Amygdala (tissue), 56 donors: ENCODE data around the gene MIS18A.

Source experiments
- DNase-seq, 56 donors: peaks; one replicate each; lab custom pipeline; 2025; lab: John Stamatoyannopoulos, UW

MIS18A gene

DNA sequence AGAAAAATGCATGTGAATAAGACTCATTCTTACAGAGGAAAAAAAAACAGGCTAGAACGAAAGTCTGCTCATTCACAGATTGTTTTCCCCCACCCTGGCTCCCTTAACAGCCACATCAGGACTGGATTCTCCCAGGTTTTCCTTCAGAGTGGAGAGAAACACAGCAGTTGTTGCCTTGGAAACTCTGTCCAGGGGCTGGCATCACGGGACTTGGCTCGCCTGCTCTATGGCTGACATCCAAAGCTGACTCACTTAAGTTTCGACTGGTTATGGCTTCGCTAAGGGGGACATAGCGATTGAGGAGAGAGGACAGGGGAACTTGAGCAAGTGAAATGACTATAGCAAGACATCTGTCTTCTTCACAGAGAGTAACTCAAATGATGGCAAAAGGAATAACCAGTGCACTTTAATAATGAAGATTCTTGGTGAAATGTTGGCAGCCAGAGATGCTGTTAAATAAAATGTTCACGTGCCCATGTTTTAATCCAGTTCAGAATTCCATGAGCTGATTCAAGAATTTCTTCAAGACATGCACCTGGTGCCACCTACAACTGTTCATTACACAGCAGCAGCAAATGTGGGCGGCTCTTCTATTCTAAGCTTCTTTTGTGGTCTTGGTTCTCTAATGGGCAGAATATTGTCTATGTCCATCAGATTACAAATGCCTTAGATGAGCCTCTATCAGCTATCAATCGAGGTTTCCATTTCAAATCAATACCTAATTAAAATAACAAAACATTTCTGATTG lies 21.8 kb downstream of the MIS18A start:
- DNase-seq: peak in 50 of 56 donors; percentile 3 to 78 (median 33)

GRCh38 chr21:32256251-32256650 lies 22.6 kb downstream of the MIS18A start:
- peak in 1 of 56 donors; percentile 2 for DNase-seq

- DNase-seq: no peak
These were observed 25.6 kb downstream of the MIS18A start for GRCh38 chr21:32253215-32253641.

- no peak for DNase-seq
These were observed 26.7 kb downstream of the MIS18A start for GRCh38 chr21:32252136-32252535.

- no peak for DNase-seq
These were observed 29.2 kb downstream of the MIS18A start for GRCh38 chr21:32249511-32250280.

DNA sequence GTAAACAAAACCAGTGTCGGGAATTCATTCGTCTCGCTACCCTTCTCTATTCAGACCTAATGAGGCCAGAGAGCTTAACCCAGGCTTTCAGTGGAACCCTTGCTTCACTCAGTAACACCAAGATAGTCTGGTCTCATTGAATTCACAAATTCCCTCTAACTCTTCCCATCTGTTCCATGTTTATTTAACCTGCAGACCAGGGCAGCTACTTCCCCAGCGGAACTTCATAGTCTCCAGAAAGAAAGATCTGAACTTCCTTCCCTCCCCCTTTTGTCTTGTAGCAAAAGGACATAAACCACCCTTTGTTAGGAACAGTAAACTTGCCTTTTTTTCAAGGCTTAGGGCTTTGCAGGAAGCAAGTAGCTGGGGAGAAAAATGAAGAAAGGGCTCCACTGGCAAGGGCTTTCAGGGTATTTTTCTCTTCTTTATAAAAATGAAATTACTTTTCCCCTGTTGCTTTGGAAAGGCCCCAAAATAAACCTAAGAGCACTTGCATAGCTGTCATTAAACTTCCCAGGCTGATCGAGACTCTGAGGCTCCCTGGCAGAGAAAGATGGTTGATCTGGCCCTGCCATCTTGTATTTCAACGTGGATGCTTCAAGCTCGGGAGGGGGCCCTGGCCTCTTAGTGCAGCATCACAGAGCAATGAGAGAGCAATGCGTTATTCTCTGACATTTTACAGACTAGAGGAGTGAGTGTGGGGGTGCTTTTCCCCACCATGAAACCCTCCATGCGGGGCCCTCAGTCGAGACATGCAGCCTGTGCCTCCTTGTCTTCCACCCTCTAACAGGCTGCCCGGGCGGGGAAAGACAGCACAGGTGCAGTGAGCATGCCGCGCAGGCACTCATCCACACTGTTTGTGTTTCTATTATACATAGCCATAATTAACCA lies 30.0 kb downstream of the MIS18A start:
- DNase-seq: no peak

GRCh38 chr21:32246571-32247140 lies 32.2 kb downstream of the MIS18A start:
- no peak for DNase-seq

DNA sequence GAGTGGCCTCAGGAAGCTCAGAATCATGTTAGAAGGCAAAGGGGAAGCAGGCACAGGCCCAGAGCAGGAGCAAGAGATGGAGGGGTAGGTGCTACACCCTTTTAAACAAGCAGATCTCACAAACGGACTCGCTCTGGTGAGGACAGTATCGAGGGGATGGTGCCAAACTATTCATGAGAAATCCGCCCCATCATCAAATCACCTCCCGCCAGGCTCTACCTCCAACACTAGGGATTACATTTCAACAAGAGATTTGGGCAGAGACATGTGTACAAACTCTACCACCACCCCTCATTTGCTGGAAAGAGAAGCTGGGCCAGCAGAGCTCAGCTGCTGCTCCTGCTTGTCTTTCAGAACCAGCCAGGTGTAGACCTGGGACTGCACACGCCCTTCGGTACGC lies 32.9 kb downstream of the MIS18A start:
- no peak for DNase-seq

DNA sequence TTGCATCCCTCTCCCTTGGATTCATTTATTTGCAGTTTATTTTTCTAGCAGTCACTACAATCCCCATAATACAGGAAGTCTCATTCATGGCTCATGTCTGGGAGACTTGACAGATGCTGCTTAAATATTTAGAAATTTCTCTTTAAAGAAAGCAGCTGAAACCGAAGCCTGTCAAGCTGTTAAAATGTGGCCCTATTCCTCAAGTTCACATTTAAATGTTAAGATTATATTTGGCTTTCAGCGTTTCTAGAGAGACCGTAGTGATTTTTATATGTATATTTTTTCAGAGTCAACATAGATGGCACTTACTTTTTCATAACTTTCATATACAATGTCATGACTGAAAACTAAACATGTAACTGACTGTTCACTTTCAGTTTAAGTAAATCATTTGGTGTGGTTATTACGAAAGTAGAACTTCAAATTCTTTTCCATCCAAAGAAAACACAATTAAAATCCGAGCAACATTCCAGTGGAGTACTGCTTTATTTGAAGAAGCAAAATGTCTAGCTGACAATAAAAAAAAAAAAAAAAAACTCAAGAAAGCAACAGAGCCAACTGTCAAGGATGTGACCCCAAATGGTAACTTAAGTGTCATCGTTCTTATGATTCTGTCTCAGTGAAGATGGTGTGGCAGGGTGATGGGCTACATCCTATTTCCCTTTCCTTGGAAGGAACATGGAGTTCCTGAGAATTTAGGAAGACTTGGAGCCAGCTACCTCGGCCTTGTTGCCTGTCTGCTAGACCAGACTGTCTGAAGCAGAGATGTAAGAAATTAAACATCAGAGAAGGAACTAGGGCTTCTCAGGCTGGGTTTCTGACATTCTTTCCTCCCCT lies 37.8 kb downstream of the MIS18A start:
- DNase-seq: no peak

GRCh38 chr21:32239551-32239950 lies 39.3 kb downstream of the MIS18A start:
- no peak for DNase-seq

DNA sequence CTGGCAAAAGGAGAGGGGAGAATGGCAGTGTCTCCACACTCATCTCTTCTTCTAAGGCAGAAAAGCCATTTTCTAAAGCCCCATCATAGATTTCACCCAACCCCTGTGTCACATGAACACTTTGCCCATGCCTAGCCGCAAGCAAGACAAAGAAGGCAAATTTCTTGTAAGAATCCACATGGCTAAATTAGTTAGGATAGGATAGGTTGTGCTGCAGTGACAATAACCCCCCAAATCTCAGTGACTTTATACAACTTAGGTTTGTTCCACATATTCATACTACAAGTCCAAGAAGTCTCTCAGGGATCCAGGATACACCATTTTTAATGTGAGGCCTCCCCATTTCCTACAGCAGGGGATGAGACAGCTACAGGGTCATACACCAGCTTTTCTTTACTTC lies 40.8 kb downstream of the MIS18A start:
- no peak for DNase-seq

GRCh38 chr21:32237021-32237420 lies 41.8 kb downstream of the MIS18A start:
- no peak for DNase-seq

DNA sequence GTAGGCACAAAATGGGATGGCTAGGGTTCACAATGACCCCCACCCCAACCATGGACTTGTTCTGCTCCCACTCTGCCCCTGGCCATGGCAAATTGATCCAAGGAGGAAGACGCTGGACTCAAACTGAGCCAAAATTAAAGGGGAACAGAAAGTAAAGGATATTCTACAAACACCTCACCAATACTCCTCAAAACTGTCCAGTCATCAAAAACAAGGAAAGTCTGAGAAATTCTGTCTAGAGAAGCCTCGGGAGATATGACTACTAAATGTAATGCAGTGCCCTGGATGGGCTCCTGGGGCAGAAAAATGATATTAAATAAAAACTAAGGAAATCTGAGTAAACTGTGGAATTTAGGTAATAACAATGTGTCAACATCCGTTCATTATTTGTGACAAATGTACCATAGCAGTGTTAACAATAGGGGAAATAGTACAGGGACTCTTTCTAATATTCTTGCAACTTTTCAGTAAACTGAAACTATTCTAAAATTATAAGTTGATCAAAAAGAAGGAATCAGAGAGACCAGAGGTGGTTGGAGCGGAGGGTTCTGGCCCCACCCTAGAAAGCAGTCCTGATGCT lies 45.0 kb downstream of the MIS18A start:
- DNase-seq: no peak

GRCh38 chr21:32233055-32233546 lies 45.7 kb downstream of the MIS18A start:
- DNase-seq: peak in 1 of 56 donors; percentile 13

DNA sequence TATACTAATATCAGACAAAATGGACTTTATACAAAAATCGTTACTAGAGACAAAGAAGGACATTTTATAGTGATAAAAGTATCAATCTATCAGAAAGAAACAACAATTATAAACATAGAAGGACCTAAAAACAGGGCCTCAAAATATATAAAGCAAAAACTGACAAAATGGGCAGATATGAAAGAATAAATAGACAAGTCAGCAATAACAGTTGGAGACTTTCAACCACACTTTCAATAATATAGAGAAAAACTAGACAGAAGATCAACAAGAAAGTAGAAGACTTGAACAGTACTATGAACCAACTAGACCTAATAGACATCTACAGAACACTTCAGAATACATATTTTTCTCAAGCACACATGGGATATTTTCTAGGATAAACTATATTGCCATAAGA lies 52.4 kb downstream of the MIS18A start:
- no peak for DNase-seq
